ENCODE data around the gene AXL. TPM values are rescaled to one million over a fixed set of nuclear protein-coding genes. Genes with fewer than 3 reads are reported as not detected.

AXL gene
- total RNA-seq, 6 experiments from 2014 or later, result 419 to 474 (median 458) TPM

- Mint-ChIP-seq H3K4me3 (peak overlapping the region; percentile 98), H3K27me3 (ENCODE audit: insufficient read depth) (peaks cover 10% of the 10 kb centered on the region), H3K4me1 (ENCODE audit: low read depth) (peaks cover 52% of the 10 kb centered on the region), H3K27ac (peak overlapping the region; percentile 97), H3K9me3 (no peaks in the 10 kb centered on the region), H3K36me3 (ENCODE audit: low read depth) (peaks cover 33% of the 10 kb centered on the region)
- DNase-seq, result no peak
- TF ChIP-seq CTCF (IDR thresholded peaks at IDR 0.05), result no peak
Measured at GRCh38 chr19:41309180-41310032, 90.4 kb downstream of the AXL start.

DNA sequence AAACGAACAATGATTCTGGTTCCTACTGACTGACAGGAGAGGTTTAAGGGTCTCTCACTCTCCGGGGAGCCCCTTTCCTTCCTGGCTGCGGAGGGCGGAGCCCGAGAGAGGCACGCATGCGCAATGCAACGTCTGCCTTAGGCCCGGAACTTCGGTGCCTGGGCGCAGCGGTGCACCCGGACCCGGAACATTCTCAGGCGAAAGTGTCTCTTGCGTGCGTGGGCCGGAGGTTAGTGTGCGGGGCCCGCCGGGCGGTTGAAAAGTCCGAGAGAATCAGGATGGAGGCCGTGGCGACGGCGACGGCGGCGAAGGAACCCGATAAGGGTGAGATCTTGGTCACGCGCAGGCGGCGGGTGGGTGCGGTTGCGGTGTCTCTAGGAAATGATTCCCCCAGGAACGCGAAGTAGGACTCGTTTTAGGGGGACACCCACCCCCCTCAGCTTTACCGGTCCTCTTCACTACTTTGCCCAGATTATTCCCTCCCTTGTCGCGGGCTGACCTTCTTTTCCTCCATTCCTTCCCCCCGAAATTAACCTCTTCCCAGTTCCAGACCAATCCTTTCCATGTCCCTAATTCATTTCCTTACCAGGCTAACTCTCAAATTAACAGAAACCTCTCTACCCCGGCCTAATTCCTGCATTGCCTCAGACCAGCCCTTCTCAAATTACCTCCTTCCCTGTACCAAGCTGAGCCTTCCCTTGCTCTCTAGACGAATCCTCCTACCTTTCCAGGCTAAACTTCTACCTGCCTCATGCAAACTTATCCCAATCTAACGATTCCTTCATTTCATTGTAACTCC is 91.2 kb downstream of the AXL start, which contains the start of gene CCDC97:
Gene CCDC97, plus strand, starts transcription at position 140 of the 799 bp plus-strand sequence. Its CDS starts 139 bp downstream, at position 279.
- no peaks in the 10 kb centered on the region for H3K9me3 Mint-ChIP-seq
- H3K27ac Mint-ChIP-seq, result peak within 1 kb of the TSS; percentile 97
- H3K27me3 Mint-ChIP-seq (ENCODE audit: insufficient read depth), result peaks cover 10% of the 10 kb centered on the region
- peaks cover 52% of the 10 kb centered on the region for H3K4me1 Mint-ChIP-seq (ENCODE audit: low read depth)
- peak; percentile 76 for DNase-seq
- no peak for TF ChIP-seq CTCF (IDR thresholded peaks at IDR 0.05)
- H3K4me3 Mint-ChIP-seq, result peak within 1 kb of the TSS; percentile 98
- peaks cover 26% of the 10 kb centered on the region for H3K36me3 Mint-ChIP-seq (ENCODE audit: low read depth)

GRCh38 chr19:41311072-41311471 is 92.0 kb downstream of the AXL start:
- TF ChIP-seq CTCF (IDR thresholded peaks at IDR 0.05), result no peak
- Mint-ChIP-seq H3K27ac (peak overlapping the region; percentile 97), H3K27me3 (ENCODE audit: insufficient read depth) (peaks cover 10% of the 10 kb centered on the region), H3K4me1 (ENCODE audit: low read depth) (peaks cover 52% of the 10 kb centered on the region), H3K36me3 (ENCODE audit: low read depth) (peaks cover 28% of the 10 kb centered on the region), H3K9me3 (no peaks in the 10 kb centered on the region), H3K4me3 (peak overlapping the region; percentile 98)
- no peak for DNase-seq

Other genes with a start within 250 kb of the AXL start
- gene CYP2B6, start 227.9 kb upstream of the AXL start, total RNA-seq (2021; fragmentation: NEBNext Ultra II Directional; extraction: Animal tissue kit (Norgen Biotek cat#: 25700)), result not detected
- not detected for gene CYP2A13, start 130.8 kb upstream of the AXL start, total RNA-seq (2021; fragmentation: NEBNext Ultra II Directional; extraction: Animal tissue kit (Norgen Biotek cat#: 25700))
- not detected for gene CYP2F1, start 104.8 kb upstream of the AXL start, total RNA-seq (2021; fragmentation: NEBNext Ultra II Directional; extraction: Animal tissue kit (Norgen Biotek cat#: 25700))
- 1 to 10 TPM in 3 of 6 experiments, under 1 TPM in 3; 0.65 to 1.6 (median 1.1) TPM for gene CYP2S1, start 26.0 kb upstream of the AXL start, total RNA-seq (2021; fragmentation: NEBNext Ultra II Directional; extraction: Animal tissue kit (Norgen Biotek cat#: 25700))
- gene HNRNPUL1, start 45.1 kb downstream of the AXL start, total RNA-seq (2021; fragmentation: NEBNext Ultra II Directional; extraction: Animal tissue kit (Norgen Biotek cat#: 25700)), result 100 to 1,000 TPM; 176 to 245 (median 234) TPM
- gene CCDC97, start 90.9 kb downstream of the AXL start, total RNA-seq (2021; fragmentation: NEBNext Ultra II Directional; extraction: Animal tissue kit (Norgen Biotek cat#: 25700)), result 10 to 100 TPM; 15.4 to 19.1 (median 16.8) TPM
- 100 to 1,000 TPM; 150 to 163 (median 158) TPM for gene TGFB1, start 134.7 kb downstream of the AXL start, total RNA-seq (2021; fragmentation: NEBNext Ultra II Directional; extraction: Animal tissue kit (Norgen Biotek cat#: 25700))
- gene B9D2, start 144.9 kb downstream of the AXL start, total RNA-seq (2021; fragmentation: NEBNext Ultra II Directional; extraction: Animal tissue kit (Norgen Biotek cat#: 25700)), result 1 to 10 TPM; 4.9 to 6.8 (median 6.3) TPM
- gene TMEM91, start 157.3 kb downstream of the AXL start, total RNA-seq (2021; fragmentation: NEBNext Ultra II Directional; extraction: Animal tissue kit (Norgen Biotek cat#: 25700)), result 1 to 10 TPM; 1.4 to 2.6 (median 1.7) TPM
- gene EXOSC5, start 178.1 kb downstream of the AXL start, total RNA-seq (2021; fragmentation: NEBNext Ultra II Directional; extraction: Animal tissue kit (Norgen Biotek cat#: 25700)), result 10 to 100 TPM; 16.5 to 23.5 (median 18.1) TPM
- 10 to 100 TPM in 3 of 6 experiments, 1 to 10 TPM in 3; 7.8 to 17.6 (median 9.8) TPM for gene BCKDHA, start 178.6 kb downstream of the AXL start, total RNA-seq (2021; fragmentation: NEBNext Ultra II Directional; extraction: Animal tissue kit (Norgen Biotek cat#: 25700))
- 1 to 10 TPM in 3 of 6 experiments, under 1 TPM in 3; 0.47 to 2.1 (median 0.99) TPM for gene B3GNT8, start 208.2 kb downstream of the AXL start, total RNA-seq (2021; fragmentation: NEBNext Ultra II Directional; extraction: Animal tissue kit (Norgen Biotek cat#: 25700))
- 10 to 100 TPM; 42.8 to 52.2 (median 46.3) TPM for gene DMAC2, start 220.7 kb downstream of the AXL start, total RNA-seq (2021; fragmentation: NEBNext Ultra II Directional; extraction: Animal tissue kit (Norgen Biotek cat#: 25700))
- gene ERICH4, start 223.9 kb downstream of the AXL start, total RNA-seq (2021; fragmentation: NEBNext Ultra II Directional; extraction: Animal tissue kit (Norgen Biotek cat#: 25700)), result not detected